HG03045 (cell line): ENCODE results near the gene RNF121.

Experiments used
- ATAC-seq: cut with Tn5 transposase; IDR thresholded peaks from one replicate; pipeline ENCODE4 v1.9.1; 2021; ENCODE audit warnings: mild to moderate bottlenecking, moderate library complexity; ENCODE audit not compliant: unreplicated experiment

The RNF121 gene

GRCh38 chr11:72003776-72004171 is 74.9 kb downstream of the RNF121 start:
- no peak for ATAC-seq

DNA sequence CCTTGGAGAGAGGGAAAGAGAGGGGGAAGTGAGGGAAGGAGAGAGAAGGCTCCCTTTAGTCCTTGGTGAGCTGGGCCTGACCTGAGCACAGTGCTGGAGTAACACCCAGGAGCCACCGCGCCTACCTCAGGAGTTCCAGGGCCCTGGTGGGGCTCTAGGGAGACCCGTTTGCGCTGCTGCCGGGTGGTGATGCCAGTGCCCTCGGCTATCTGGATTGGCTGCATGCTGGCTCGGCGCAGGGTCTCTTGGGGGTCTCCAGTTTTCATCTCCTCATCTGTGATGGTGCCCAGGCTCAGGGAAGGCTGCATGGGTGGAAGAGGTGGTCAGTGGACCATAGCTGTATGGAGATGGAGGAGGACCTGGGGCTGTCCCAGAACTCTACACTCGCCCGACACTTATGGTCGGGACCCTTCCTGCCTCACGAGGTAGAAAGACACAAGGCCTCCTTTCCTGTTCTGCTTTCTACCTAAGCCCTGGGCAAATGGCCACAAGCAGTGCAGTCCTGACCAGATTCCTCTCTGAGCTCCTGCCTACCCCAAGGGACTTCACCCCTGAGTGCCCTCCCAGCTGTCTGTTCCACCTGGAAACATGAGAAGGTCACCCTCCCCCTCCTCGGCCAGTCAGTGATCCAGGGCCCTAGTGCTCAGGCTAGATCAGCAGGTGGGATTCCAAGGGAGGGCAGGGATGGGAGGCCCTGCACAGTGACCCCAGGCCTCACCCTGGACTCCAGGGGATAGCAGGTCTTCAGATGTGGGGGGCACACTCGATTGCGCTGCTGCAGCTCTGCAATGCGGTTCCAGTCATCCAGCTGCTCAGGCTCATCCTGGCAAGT is 75.9 kb downstream of the RNF121 start:
- ATAC-seq: no peak

DNA sequence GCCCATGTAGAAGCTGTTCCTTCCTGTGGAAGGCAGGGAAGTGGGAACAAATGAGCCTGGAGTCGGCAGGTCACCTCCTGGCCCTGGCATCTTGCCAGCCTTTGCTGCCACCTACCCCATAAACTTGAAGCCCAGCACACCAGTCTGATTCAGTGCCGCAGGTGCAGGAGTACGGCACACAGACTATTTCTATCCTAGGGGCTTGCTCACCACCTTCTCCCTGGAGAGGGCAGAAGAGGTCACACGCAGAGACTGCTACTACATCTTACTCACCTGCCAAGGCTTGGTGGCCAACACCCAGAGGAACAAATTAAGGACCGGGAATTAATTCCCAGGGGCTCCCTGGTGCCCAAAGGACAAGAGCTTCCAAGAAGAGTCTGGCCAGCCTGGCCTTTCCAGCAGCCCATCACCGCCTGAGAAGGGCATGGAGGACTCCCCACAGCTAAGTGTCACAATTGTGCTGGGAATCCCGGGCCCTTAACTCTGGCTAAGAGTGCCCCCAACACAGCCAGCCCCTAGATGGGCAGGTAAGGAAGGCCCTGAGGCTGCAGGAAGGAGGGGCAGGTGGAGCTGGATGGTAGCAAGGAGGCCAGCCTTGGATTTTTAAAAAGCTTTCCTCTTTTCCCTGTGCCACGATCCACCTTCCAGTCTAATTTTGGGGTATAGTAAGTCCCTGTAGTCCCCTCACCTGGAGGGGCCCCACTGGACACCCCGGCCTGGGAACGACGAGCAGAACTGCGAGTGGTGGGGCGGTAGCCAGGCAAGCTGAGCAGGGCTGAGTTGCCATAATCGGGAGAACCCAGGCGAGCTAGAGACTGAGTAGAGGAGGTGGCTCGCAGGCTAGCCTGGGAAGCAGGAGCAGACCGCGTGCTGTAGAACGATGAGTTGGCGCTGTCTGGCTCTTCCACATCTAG is 76.8 kb downstream of the RNF121 start:
- no peak for ATAC-seq

DNA sequence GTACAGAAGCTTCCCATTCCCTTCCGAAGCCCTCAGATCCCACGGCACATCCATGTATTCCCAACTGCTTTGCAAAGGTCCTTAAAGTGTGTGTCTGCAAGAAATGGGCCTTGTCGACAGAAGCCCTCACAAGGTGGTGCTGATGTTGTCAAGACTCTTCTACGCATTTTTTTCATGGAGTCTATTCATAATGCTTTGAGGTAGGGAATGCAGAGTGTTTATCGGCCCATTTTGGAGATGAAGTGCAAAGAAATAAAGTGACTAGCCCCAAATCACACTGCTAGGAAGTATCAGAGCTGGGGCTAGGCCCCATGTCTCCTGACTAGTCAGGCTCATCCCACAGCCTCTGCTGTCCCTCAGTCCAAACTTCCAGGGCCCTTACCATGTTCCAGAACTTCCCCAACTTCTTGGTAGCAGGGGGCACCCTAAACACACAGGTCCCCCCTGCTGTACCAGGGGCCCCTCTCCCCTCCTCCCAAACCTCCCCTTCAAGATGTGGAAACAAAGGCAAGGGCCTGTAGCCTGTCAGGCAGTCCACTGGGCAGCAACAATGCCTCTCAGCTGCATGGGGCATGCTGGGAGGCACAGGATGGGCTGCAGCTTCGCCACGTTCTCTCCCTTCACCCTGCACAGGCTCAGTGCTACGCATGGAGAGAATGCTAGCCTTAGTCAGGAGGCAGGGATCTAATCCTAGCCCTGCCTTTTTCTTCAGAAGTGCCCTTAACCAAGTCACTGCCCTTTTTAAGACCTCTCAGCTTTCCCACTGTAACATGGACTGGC is 77.7 kb downstream of the RNF121 start:
- ATAC-seq: no peak

DNA sequence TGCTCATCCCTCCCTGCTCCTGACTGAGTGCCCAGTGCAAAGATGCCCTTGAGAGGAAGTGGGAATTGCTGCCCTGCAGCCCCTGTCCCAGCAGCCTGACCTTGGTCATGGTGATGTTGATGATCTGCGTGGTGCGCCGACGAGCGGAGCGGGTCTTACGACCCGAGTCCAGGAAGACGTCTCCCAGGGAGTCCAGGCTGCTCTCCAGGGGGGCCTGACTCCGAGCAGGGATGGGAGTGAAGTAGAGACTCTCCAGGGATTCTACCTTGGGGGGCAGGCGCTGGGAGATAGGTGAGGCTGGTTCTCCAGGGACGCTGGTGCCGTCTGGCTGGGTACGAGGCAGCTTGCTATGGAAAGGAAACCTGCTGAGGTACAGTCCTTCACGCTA is 78.2 kb downstream of the RNF121 start:
- no peak for ATAC-seq

DNA sequence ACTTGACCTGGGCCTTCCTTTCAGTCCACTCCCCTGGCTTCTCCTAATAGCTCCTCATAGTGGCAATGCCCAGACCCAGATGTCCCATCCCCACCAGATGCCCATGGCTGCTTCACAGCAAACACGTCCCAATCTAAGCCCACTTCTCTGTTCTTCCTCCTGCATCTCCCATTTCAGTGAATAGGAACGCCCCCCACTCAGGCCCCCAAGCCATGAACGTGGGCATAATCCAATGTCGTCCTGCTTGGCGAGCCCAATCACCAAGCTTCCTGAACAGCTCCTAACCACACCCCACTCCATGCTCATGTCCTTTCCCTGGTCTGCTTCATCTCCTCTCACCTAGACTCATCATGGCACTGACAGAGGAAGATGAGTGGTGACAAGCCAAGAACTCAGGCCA is 78.7 kb downstream of the RNF121 start:
- no peak for ATAC-seq

DNA sequence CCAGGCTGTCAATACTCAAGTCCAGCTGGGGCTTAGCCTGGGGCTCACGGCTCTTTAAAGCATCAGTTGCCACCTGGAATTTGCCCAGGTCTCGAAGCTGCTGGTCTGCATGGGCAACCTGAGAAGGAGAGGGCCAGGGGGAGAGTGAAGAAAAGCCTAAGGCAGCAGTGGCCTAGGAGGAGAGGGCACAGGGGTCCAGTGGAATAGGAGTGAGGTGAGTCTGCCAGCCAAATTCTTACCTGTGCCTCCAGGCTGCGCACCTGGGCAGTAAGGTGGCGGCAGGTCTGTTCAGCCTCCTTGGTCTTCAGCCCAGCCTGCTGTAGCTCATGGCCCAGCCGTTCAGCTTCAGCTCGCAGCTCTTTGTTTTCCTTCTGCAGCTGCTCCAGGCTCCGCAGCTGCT is 79.9 kb downstream of the RNF121 start:
- ATAC-seq: no peak

DNA sequence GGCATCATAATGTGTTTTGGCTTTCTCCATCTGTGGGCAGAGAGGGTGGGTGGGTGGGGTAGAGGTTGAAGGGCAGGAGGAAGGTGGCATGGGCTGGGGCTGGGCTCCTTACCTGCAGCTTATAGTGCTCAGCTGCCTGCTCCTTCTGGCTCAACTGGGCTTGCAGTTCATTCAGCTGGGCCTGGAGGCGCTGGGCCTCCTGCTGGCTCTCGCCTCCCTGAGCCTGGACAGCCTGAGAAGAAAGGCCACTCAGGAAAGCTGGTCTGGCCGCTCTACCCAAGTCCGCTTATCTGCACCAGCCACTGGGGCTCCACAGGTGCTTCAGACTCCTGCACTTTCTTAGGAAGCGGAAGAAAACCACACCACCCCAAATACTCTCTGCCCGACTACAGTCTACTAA is 80.3 kb downstream of the RNF121 start:
- ATAC-seq: no peak

GRCh38 chr11:72010529-72011233 is 81.8 kb downstream of the RNF121 start:
- no peak for ATAC-seq

GRCh38 chr11:72012091-72012630 is 83.3 kb downstream of the RNF121 start:
- no peak for ATAC-seq

- no peak for ATAC-seq
Observed at GRCh38 chr11:72012897-72013721, 84.3 kb downstream of the RNF121 start.

DNA sequence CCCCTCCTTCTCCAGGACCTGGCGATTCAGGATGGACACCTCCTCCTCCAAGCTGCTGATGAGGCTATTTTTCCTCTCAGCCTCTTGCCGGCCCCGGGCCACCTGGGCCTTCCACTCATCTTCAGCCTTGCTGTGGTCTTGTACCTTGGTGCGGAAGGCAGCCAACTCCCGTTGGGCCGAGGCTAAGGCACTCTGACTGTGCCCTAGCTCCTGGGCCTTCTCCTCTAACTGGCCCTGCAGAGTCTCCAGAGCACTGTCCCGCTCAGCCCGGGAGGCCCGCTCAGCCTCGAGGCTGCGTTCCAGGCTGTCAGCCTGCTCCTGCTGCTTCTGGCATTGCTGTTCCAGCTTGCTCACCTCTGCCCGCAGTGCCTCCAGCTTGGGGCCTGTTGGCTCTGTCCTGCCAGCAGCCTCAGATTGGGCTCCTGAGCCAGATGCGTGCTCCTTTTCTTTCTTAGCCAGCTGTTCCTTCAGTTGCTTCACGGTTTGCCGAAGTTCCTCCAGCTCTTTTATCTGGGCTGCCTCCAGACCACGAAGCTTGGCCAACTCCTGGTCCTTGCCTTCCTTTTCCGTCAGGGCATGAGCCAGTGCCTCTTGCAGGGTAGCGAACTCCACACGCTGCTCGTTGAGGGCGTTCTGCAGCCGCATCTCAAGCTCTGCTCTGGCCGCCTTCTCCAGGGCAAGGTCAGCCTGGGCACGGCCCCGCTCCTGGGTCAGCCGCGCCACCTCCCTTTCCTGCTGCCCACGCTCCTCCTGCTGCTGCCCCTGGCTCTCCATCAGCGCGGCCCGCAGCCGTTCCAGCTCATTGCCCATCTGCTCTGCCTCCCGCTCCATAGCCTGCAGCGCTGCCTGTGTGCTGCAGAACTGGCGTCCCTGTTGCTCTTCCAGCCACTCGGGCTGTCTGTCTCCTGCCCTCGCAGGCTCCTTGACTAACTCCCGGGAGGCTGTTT is 85.2 kb downstream of the RNF121 start:
- no peak for ATAC-seq

GRCh38 chr11:72014761-72015320 is 86.0 kb downstream of the RNF121 start:
- ATAC-seq: no peak

DNA sequence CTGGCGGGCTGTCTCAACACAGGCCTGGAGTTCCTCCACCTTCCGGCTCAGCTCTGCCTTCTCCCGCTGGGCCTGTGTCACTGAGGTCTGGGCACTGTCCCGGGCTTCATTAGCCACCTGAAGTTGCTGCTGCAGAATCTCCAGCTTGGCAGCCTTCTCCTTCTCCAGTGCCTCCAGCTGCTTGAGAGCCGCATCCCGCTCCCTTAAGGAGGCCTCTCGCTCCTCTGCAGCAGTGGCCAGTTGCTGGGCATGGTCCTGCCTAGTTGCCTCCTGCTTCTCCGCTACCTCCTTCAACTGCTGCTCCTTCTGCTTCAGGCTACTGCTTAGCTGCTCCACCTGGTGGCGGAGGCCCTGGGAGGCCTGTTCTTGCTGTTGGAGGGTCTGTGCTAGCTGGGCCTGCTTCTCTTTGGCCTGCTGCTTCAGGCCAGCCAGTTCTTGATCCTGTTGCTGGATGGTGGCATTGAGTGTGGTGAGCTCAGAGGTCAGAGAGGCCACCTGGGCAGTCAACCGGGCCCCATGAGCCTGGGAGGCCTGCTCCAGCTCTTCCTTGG is 86.7 kb downstream of the RNF121 start:
- ATAC-seq: no peak

- ATAC-seq: no peak
Observed at GRCh38 chr11:72018171-72018570, 89.3 kb downstream of the RNF121 start.

GRCh38 chr11:72023335-72023734 is 94.5 kb downstream of the RNF121 start:
- no peak for ATAC-seq

DNA sequence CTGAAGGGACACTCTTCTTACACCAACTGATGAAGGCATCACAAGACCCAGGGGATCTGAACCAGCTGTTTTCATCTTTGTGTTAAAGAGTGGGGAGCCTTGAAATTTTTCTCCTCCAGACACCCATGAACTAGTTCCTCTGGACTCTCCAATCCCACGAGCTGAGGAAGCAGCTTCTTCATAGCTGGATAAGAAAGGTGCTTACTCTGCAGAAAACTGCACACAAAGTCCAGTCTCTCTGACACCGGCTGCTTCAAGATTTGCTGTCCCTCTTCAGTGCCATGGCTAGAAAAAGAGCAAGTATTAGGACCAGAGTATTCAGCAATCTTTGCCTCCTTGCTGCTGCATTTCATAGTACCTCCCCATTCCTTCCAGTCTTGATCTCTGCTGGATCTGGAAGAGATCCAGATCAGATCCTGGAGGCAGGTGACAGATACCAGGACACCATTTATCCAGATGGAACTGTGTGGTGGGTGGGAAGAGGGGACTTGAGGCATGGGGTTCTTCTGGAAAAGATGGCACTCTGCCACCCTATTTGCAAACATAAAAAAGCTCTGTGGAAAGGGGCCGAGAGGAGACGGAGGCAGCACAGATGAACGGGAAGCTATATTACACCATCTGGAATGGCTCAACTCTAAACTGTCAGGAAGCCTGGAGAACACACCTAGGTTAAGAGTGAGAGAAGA is 95.4 kb downstream of the RNF121 start:
- ATAC-seq: no peak
